Heart left ventricle (tissue), 16 donors: ENCODE data around the gene SETBP1. TPM values are rescaled to one million over a fixed set of nuclear protein-coding genes. Genes with fewer than 3 reads are reported as not detected.

Experiments
- ATAC-seq, 4 donors: fragments of 200-7000 bp; cut with Tn5 transposase; one replicate each; pipeline ENCODE4 v1.9.1; 2020 to 2022; ENCODE audit warnings: moderate library complexity in 4 of 4, mild to moderate bottlenecking in 3 of 4, moderate number of reproducible peaks in 1 of 4
- DNase-seq, 5 donors: peaks; one replicate each; pipeline ENCODE4 v3.0.0-alpha.2; 2020
- H3K27ac ChIP-seq, 12 donors: fragments of 200-600 bp; sonication (generic) in 4 of 12; one replicate each; pipeline versions ENCODE4 v1.5.0 to v1.8.0; 2016 to 2022; ENCODE audit warnings: mild to moderate bottlenecking in 2 of 12
- H3K27me3 ChIP-seq, 9 donors: fragments of 200-600 bp; sonication (generic) in 2 of 9; one replicate each; pipeline versions ENCODE4 v1.5.1 to v1.8.0; 2016 to 2022; ENCODE audit warnings: mild to moderate bottlenecking in 3 of 9
- H3K36me3 ChIP-seq, 9 donors: fragments of 200-600 bp; sonication (generic) in 2 of 9; one replicate each; pipeline versions ENCODE4 v1.5.0 to v1.8.0; 2018 to 2022; ENCODE audit warnings: mild to moderate bottlenecking in 2 of 9
- H3K4me1 ChIP-seq, 12 donors: fragments of 200-600 bp; sonication (generic) in 4 of 12; one replicate each; pipeline versions ENCODE4 v1.5.0 to v1.8.0; 2016 to 2022; ENCODE audit warnings: mild to moderate bottlenecking in 3 of 12
- H3K4me3 ChIP-seq, 12 donors: fragments of 200-600 bp; sonication (generic) in 4 of 12; one replicate each; pipeline versions ENCODE4 v1.5.0 to v1.8.0; 2017 to 2022; ENCODE audit warnings: mild to moderate bottlenecking in 9 of 12, moderate library complexity in 4 of 12
- H3K9me3 ChIP-seq, 12 donors: fragments of 200-600 bp; sonication (generic) in 4 of 12; one replicate each; pipeline versions ENCODE4 v1.5.0 to v1.8.0; 2016 to 2022; ENCODE audit warnings: mild to moderate bottlenecking in 1 of 12
- CTCF ChIP-seq, 12 donors: fragments of 200-600 bp; sonication (generic) in 4 of 12; IDR thresholded peaks; one replicate each; pipeline versions ENCODE4 v1.5.0 to v1.8.0; 2018 to 2022; ENCODE audit warnings: antibody characterized with exemption in 12 of 12, mild to moderate bottlenecking in 5 of 12
- POLR2A ChIP-seq, 2 donors: fragments of 450-650 bp; IDR thresholded peaks; one replicate each; pipeline ENCODE4 v1.6.1; 2017; ENCODE audit warnings: antibody characterized with exemption in 2 of 2, mild to moderate bottlenecking in 2 of 2, moderate library complexity in 2 of 2
- WGBS, 4 donors: extraction: QIAGEN DNeasy Blood & Tissue Kit in 2 of 4; methylation state at CpG; one replicate each; pipeline versions ENCODE4 v1.1.5 to v1.1.7; 2013 to 2018; 5-methylcytosine and 5-hydroxymethylcytosine counted together
- intact Hi-C, 10 donors: fragments of 100-400 bp; cut with DNase I; formaldehyde crosslinking; loops; one replicate each; pipeline versions ENCODE4 v1.11.1 to v1.14.2; 2022
- polyA plus RNA-seq, 2 donors: library from polyadenylated mRNA; stranded (reverse); fragments of 200-250 nt; gene quantifications; one replicate each; pipeline ENCODE4 v1.2.3, GENCODE V29; 2013
- total RNA-seq, 9 donors: library from RNA; depleted of rRNA in 2 of 9; stranded (reverse); fragments of >200 nt in 2 of 9; fragmentation: NEBNext Ultra II Directional in 3 of 9; extraction: Animal tissue kit (Norgen Biotek cat#: 25700) in 3 of 9; gene quantifications; one replicate each; pipeline versions ENCODE4 v1.1.0 to v1.2.4, GENCODE V29; 2016 to 2023
- donor health status: ischemic (EF 13 %, LVEDD 7.1; RV severe dilation, severe dysfunction).
- donor health status: healthy with polysubstance abuse.
- donor health status: DM: no; HTN: yes; CAD: no.
- donor health status: DM: no; HTN: no; CAD: no.
- donor health status: ischemic (EF 25% LVEDD 6.9; RV normal size, moderate dysfunction).
- donor health status: ischemic (EF 25% LVEDD 5.7; RV mildly dilated, moderate dysfunction).
- donor health status: healthy.
- donor health status: DM: yes; HTN: yes; CAD: no.
- donor health status: ischemic (EF 35%, LVEDD 5.7; RV mildly dilated, moderate dysfunction).
- donor health status: nonischemic (EF 11% LVEDD 7.7; RV severe dilation, severe dysfunction).
- donor health status: DM: yes; HTN: yes; CAD: no.
- donor health status: PGD.
- donor health status: ischemic (EF 29% LVEDD 5.4; RV normal size, mild dysfunction).
- donor health status: nonischemic (EF 23%, LVEDD 6.1; RV moderate dilation, normal function).

Gene SETBP1
- total and polyA plus RNA-seq, 11 donors, result 1.2 to 10.6 (median 5.5) TPM

GRCh38 chr18:45107425-45107824 is 426.7 kb downstream of the SETBP1 start:
- ATAC-seq, result no peak

GRCh38 chr18:45108754-45109153 is 428.1 kb downstream of the SETBP1 start:
- no peak for TF ChIP-seq CTCF (IDR thresholded peaks at IDR 0.05)
- no peak for TF ChIP-seq POLR2A (IDR thresholded peaks at IDR 0.05)
- DNase-seq (no peak), ATAC-seq (no peak)
- 82 to 89% (median 84%) methylated on average over 7 of the region's 7 CpGs for WGBS, 4 donors
- no peaks in the 10 kb centered on the region for H3K36me3 ChIP-seq
- no peaks in the 10 kb centered on the region for H3K27me3 ChIP-seq
- H3K4me1 ChIP-seq, result peaks cover 0 to 43% (median 5%) of the 10 kb centered on the region in 12 donors
- H3K9me3 ChIP-seq, result peaks cover 0 to 13% (median 0%) of the 10 kb centered on the region in 12 donors
- intact Hi-C loops, result no loop called here
- H3K27ac ChIP-seq, result no peak overlapping the region
- H3K4me3 ChIP-seq, result no peak overlapping the region

More at GRCh38 chr18:45107425-45107824, 426.7 kb downstream of the SETBP1 start:
- Histone ChIP-seq H3K27me3 (no peaks in the 10 kb centered on the region), H3K9me3 (peaks cover 0 to 6% (median 0%) of the 10 kb centered on the region in 12 donors), H3K27ac (no peak overlapping the region), H3K4me3 (no peak overlapping the region), H3K36me3 (no peaks in the 10 kb centered on the region), H3K4me1 (peaks cover 0 to 56% (median 5%) of the 10 kb centered on the region in 12 donors)
- intact Hi-C loops, result no loop called here
- no peak for DNase-seq
- TF ChIP-seq CTCF (IDR thresholded peaks at IDR 0.05) (no peak), POLR2A (IDR thresholded peaks at IDR 0.05) (no peak)
- WGBS, 4 donors, result 87 to 98% (median 96%) methylated on average over 1 of the region's 1 CpG

- DNase-seq (no peak), ATAC-seq (no peak)
- 81 to 85% (median 83%) methylated on average over 2 of the region's 2 CpGs for WGBS, 4 donors
- intact Hi-C loops, result no loop called here
- Histone ChIP-seq H3K27me3 (no peaks in the 10 kb centered on the region), H3K4me3 (no peak overlapping the region), H3K27ac (no peak overlapping the region), H3K4me1 (peaks cover 0 to 38% (median 5%) of the 10 kb centered on the region in 12 donors), H3K36me3 (no peaks in the 10 kb centered on the region), H3K9me3 (peaks cover 0 to 13% (median 0%) of the 10 kb centered on the region in 12 donors)
- TF ChIP-seq POLR2A (IDR thresholded peaks at IDR 0.05) (no peak), CTCF (IDR thresholded peaks at IDR 0.05) (no peak)
Measured at GRCh38 chr18:45109271-45109670, 428.6 kb downstream of the SETBP1 start.

GRCh38 chr18:45109706-45110105 is 429.0 kb downstream of the SETBP1 start:
- intact Hi-C loops, result no loop called here
- DNase-seq, result no peak

More at GRCh38 chr18:45109706-45110105, 429.0 kb downstream of the SETBP1 start:
- Histone ChIP-seq H3K4me3 (no peak overlapping the region), H3K9me3 (peaks cover 0 to 13% (median 0%) of the 10 kb centered on the region in 12 donors), H3K4me1 (peaks cover 0 to 35% (median 5%) of the 10 kb centered on the region in 12 donors), H3K36me3 (no peaks in the 10 kb centered on the region), H3K27ac (no peak overlapping the region), H3K27me3 (no peaks in the 10 kb centered on the region)
- TF ChIP-seq CTCF (IDR thresholded peaks at IDR 0.05), result no peak
- no peak for TF ChIP-seq POLR2A (IDR thresholded peaks at IDR 0.05)
- ATAC-seq, result no peak
